Myocyte (in vitro differentiated cells): ENCODE results near the gene TANGO2. TPM values are rescaled to one million over a fixed set of nuclear protein-coding genes. Genes with fewer than 3 reads are reported as not detected.

ENCODE experiments used
- DNase-seq: peaks from one replicate; pipeline ENCODE4 v3.0.0-alpha.2; 2012; ENCODE audit warnings: low read depth
- total RNA-seq: library from RNA; depleted of rRNA; stranded (reverse); fragments of >200 nt; gene quantifications from 2 replicates; pipeline ENCODE4 v1.2.3, GENCODE V29; 2014

TANGO2 gene
- total RNA-seq, 1 donor from 2014 or later = 39.0 TPM

DNA sequence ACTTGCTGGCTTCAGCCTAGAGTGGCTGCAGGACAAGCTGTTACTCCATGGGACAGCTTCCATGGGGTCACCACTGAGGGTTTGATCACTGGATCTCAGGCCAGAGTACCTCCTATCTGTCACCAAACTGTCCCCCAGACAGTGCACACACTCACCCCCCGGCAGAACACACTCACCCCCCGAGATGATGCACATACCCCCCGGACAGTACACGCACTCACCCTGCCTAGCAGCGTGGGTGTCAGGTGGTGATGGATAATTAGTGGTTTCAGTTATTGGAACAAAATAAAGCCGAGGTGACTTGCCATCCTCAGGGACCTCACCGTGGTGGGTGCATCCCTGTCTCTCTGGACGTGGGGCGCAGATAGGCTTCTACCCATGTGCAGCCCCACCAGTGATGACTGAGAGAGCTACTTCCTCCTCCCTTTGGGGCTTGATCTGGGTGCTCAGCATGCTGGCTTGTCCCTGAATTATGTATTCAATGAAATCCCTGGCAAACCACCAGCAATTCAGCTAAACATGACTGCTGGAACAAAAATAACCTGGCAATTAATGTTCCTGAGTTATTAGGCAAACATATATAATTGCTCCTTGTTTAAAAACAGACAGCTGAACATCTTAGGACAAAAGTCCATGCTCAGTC, 18.9 kb downstream of the TANGO2 start:
- no peak for DNase-seq

DNA sequence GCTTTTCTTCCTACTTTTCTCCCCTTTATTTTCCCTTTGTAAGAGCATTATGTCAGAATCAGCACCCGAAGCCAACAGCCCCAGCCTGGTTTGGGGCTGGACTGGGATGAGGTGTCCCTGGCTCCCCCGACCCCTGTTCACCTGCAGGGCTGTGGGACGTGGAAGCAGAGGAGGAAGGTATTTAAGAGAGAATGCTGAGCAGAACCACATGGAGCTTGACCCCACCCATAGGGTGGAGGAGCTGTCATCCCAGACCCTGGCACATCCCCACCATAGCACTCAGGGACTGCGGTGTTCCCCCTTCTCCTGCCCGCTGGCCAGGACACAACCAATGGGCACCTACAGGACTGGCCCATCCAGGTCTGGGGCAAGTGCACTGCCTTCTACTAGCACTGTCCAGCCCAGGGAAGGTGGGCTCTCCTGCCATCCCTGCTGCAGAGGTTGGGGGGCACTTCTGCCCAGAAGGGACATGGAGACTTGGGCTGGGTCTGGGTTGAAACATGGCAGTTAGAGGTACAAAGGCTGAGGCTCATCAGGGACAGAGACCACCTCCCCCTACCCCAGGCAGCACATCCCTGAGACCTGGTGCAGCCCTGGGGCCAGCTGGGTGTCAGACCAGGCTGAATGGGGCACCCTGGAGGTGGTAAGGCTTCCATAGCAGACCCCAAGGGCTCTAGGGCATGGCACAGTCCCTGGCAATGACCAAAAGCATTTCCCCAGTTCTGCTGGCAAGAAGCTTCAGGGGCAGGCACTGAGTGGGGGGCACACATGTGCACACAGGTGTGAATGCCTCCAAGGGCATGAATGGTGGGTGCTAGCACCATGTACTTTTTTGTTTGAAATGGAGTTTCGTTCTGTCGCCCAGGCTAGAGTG, 19.7 kb downstream of the TANGO2 start:
- DNase-seq = no peak

DNA sequence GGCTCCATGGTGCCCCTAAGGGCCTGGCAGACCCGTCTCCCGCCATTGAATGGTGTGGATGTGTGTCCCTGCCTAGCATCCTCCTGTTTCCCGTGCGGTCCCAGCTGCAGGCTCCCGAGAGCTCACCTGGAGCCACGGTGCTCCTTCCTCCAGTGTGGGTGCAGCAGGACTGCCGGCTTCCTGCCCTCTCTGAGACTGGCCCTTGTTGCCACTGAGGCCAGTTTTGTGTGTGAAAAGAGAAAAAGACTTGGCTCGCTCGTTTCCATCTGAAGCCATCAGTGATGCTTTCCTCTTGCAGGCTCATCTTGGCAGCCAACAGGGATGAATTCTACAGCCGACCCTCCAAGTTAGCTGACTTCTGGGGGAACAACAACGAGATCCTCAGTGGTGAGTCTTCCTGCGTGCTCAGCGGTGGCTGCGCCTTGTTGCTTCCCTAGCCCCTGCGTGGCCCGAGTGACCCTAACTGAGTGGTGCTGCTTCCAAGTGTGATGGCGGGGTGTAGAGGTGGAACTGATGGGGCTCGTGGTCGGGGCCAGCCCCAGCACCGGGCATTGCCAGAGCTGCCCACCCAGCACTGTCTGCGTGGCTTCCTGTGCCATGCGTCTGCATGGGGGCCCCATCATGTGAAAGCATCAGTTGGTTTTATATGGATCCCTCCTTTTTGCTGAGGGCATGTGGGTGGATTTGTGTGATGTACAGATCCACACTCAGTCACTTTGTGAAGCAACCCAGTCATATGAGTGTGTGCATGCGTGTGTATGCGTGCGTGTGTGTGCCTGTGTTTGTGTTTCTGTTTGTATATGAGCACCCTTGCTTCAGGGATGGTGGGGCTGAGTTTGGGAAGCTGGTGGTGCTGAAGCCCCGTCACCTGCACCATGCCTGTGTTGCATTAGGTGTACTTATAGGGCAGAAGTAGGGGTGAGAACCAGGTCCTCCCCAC, 22.4 kb downstream of the TANGO2 start:
- no peak for DNase-seq

DNA sequence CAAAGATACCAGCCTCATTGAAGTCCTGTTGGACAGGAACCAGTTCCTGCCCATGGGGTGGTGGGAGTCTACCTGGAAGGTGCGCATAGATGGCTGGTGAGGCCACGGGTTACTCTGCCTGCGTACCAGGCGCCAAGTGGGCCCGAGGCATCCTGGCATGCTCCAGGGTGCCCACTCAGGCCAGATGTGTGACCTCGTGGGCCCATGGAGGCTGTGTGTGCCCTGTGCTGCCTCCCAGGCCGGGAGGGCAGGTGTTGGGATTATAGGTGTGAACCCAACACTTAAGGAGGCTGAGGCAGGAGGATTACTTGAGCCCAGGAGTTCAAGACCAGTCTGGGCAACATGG, 23.1 kb downstream of the TANGO2 start:
- no peak for DNase-seq

DNA sequence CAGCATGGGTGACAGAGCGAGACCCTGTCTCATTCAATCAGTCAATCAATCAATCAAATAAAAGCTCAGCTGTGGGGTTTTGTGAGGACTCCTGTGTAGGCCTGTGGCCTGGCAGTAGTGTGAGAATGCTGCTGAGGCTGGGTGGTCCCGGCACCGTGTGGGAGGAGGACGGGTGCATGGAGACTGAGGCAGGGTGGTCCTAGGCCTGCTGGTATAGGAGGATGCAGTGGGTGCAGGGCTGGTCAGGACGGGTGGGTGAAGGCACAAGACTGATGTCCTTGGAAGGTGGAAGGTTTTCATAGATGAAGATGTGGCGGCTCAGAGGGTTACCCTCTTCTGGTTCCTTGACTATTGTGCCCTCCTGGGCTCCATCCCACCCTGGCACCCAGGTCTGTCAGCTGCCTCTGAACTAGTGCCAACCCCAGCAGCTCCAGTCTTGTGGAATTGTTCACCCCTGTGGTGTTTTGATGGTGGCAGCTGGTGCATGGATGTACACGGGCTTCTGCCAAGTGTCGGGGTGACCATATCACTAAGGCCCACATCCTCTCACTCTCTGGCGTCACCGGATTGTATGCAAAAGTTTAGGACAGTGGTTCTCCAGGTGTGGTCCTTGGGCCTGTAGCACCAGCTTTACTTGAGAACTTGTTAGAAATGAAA, 23.7 kb downstream of the TANGO2 start:
- DNase-seq = peak; percentile 22

DNA sequence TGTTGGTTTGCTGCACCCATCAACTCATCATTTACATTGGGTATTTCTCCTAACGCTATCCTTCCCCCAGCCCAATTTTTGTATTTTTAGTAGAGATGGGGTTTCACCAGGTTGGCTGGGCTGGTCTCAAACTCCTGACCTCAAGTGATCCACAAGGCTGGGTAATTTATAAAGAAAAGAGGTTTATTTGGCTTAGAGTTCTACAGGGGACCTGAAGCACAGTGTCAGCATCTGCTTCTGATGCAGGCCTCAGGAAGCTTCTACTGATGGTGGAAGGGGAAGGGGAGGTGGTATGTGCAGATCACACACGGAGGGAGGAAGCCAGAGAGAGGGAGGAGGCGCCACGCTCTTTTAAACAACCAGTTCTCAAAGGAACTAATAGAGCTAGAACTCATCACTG, 25.8 kb downstream of the TANGO2 start:
- DNase-seq = no peak

DNA sequence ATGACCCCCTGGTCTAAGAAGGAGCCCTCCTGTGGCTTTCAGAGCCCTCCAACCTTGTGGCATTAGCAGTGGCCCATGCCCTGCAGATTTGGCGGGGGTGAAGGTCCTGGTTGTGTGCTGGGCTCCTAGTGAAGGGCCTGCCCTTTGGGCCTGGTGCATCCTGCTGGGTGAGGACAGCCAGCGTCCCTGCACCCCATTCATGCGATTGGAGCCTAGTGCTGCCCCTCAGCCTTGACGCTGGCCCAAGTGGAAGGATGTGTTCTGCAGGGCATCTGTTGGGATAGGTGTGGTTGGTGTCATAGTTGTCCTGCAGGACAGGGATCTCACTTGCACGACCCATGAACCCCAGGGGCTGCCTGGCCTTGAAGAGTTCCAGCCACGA, 31.0 kb downstream of the TANGO2 start:
- no peak for DNase-seq

DNA sequence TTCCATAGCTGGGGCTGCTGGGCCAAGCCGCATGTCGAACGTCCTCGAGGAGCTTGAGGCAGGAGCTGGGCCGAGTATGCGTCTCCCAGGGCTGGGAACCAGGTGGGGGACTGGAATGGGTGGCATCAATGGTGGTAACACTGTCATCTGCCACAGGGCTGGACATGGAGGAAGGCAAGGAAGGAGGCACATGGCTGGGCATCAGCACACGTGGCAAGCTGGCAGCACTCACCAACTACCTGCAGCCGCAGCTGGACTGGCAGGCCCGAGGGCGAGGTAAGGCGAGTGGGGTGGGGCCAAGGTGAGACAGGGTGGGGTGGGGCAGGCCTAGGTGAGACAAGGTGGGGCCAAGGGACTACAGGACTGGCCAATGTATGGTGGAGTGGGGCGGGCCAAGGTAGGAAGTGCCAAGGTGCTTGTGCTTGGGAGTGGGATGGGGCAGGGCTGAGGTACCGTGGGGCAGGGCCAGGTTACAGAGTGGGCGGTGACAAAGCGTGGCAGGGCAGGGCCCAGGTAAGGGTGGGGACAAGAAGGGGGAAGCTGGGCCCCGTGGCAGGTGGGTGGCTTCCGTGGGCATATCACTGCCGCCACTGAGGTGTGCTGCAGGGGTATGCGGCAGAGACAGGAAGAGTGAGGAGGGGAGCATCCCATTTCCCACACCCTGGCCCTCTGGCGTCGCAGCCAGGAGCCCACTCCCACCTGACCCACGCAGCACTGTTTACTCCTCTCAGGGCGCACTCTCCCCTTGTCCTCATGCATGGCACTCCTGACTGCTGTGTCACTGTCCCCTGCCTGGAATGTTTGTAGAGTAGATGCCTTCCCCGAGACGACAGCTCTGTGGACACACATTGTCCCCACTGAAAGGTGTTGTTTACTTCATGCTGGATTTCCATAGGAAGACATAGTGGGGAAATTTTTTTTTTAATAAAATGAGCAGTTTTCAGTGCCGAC, 31.7 kb downstream of the TANGO2 start:
- no peak for DNase-seq

DNA sequence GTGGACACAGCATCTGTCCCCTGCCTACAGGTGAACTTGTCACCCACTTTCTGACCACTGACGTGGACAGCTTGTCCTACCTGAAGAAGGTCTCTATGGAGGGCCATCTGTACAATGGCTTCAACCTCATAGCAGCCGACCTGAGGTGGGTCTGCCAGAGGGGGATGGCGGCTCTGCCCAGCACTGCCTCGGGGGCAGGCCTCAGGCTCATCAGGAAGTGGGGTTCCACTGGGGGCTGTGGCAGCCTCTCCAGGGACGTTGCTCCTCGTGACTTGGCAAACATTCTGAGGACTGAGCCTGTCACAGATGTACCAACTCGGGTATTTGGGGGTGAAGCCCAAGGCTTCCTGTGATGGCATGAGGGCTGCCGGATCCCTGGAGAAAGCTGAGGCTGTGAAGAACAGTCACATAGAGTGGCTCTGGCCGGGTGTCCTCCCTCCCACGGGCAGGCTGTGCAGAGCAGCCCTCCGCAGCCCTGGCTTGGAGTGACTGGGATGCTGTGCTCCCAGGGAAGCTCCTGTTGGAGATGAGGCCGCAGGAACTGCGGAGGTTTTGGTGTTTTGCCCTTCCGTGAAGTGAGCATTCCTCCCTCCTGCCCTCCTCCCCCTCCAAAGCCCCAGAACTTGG, 32.6 kb downstream of the TANGO2 start:
- DNase-seq = no peak

DNA sequence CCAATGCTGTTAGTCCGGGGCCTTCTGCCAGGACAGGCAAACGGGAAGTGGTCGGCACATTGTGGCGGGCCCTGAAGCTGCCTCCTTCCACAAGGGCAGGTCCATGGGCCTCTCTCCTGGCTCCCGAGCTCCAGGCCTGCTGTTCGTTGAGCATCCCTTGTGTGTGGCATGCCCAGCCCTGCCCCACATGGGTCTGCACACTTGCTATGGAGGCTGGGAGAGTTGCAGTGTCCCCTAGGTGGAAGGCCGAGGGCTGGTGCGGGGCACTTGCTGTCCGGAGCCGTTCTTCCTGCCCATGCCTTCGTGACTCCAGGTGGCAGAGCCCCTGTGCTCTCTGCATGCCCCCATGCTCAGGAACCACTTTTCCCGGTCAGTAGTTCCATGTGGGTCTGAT, 33.1 kb downstream of the TANGO2 start:
- no peak for DNase-seq

DNA sequence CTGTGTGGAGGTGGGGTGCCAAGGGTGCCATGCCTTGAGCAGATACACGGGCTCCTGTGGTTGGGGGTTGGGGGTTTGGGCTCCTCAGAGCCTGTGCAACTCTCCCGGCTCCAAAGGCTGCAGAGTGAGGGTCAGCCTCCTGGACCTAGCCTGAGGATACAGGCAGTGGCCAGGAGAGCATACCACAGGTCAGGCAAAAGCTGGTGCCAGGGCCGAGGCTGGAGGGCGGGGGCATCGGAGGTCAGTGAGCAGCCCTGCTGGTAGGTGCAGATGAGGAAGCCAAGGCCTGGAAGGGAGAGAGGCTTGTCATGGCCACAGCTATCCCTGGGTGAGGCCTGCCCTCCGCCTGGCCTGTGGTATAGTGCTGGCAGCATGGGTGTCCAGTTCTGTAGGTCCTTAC, 33.6 kb downstream of the TANGO2 start:
- no peak for DNase-seq

DNA sequence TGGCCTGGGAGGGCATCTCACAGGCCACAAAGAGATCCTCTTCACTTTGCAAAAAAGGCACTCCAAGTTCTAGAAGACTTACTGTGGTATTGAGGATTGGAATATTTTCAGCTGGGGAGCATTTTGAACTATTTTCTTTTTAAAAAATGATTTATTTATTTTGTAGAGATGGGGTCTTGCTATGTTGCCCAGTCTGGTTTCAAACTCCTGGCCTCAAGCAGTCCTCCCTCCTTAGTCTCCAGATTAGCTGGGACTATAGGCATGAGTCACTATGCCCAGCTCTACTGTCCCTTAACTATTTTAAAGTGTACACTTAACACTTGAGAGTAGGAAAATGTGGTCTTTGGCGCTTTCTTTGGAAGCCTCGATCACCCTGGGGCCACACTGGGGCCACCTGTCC, 34.2 kb downstream of the TANGO2 start:
- DNase-seq = no peak

DNA sequence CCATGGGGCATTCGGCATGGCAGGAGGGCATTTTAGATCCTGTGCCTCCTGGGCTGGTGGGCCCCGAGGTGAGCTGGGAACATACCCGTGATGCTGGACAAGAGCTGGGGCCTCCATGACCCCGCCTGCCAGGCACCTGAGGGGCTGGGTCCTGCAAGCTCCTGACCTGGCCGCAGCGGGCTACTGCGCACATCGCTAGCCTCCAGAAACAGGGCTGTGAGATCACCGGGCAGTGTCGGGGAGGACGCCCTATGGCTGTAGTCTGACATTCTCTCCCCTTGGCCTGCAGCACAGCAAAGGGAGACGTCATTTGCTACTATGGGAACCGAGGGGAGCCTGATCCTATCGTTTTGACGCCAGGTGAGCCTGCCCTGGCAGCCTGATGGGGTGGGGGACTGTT, 34.7 kb downstream of the TANGO2 start:
- no peak for DNase-seq

DNA sequence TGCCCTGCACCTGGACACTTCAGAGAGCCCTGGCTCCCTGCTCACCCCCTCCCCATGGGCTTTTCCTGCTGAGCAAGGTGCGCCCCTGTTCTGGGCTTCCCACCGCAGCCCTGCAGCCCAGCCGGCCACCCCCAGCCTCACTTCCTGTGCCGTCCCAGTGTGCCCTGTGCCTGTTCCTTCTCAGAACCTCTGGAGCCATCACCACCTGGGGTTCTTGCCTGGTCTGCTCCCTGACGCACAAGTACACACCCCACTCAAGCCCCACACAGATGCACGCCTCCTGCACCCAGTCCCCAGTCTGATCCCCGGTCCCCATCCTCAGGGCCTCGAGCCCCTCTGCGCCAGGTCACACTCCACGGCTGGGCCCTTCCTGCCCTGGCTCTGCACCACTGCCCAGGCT, 35.3 kb downstream of the TANGO2 start:
- DNase-seq = no peak

DNA sequence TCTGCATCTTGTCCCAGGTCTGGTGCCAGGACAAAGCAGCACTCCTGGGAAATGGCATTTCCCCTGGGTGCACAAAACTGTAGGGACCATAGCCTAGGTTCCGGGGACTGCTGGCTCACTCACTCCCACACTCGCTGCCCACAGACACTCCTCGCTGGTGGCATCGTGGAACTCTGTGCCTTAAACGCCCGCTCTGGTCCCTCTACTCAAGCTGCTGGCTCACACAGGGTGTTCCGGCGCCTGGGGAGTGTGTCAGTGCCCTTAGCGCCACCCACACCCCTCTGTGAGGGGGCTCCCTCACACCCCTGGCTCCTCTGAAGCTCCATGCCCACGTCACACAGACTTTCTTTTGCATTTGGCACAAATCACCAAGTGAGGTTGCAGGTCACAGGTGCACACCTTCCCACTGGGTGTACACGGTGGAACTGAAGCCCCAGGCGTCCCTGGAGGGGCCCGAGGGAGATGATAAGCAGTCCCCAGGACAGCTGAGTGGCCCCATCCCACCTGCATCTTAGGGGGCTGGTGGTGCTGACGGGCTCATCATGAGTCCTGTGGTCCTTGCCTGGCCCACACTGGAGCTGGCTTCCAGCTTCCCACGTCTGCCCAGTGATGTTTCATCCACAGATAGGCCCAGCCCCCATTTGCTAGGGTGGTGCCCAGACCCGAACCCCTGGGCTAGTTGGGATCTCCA, 35.9 kb downstream of the TANGO2 start:
- no peak for DNase-seq

DNA sequence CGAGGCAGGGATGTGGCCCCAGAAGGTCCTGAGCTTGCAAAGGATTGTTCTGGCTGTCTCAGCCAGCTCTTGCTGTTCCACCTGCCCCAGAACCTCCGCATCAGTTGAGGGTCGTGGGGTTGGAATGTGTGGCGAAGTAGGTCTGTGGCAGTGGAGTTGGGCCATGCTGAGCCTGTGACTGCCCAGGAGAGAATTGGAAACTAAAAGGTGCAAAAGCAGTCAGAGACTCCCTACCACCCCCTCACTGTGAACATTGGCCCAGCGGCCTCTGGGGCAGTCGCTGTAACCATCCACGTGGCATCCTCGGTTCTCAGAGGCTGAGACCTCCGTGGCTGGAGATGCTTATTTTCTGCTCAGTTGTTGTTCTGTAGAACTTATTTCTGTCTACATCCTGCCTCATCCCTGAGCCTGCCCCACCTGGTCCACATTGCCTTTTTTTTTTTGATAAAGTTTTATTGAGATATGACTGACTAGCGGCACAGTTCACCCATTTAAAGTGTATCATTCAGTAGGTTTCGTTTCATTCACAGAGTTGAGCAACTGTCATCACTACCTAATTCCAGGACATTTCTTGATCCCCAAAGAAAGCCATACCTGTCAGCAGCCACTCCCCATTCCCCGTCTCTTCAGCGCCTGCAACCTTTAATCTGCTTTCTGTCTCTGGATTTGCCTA, 36.8 kb downstream of the TANGO2 start:
- no peak for DNase-seq

DNA sequence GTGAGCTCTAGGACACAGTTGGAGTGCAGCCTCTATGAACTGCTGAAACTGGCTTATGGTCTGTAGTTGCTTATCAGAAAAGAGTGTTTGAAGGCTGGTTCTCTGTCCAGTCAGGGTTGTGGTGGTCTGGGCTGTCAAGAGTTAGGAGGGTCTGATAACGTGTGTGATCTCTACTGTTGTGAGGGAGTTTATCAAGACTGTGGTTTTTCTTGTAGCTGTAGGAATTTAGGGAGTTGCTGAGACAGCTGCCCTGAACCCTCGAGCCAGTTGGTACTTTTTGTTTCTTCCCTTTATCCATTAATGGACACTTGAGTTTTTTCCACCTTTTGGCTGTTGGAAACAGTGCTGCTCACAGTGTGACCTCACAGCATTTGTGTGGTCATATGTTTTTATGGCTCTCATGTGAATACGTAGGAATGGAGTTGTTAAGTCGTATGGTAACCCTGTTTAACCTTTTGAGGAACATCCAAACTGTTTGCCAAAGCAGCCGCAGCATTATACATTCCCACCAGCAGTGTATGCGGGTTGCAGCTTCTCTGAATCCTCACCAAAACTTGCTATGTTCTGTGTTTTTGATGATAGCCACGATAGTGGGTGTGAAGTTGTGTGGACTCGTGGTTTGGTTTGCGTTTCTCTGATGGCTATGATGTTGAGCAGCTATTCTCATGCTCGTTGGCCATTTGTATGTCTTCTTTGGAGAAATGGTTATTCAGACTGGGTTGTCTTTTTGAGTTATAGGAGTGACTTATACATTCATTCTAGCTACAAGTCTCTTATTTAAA, 38.3 kb downstream of the TANGO2 start:
- DNase-seq = peak; percentile 46
